CD14-positive monocyte (primary cell): ENCODE results near the gene ERBB4. TPM values are rescaled to one million over a fixed set of nuclear protein-coding genes. Genes with fewer than 3 reads are reported as not detected.

Source experiments
- DNase-seq, 3 donors: peaks; one replicate each; pipeline ENCODE4 v3.0.0-alpha.2; 2011 to 2022
- H2AFZ ChIP-seq: 2 replicates; pipeline ENCODE4 v1.6.0; 2012; ENCODE audit warnings: mild to moderate bottlenecking, low read depth, low read length, inconsistent platforms; ENCODE audit not compliant: insufficient read depth, poor library complexity, severe bottlenecking
- H3K27ac ChIP-seq, 2 donors: 1 replicate in 1 of 2; 2 replicates in 1 of 2; pipeline ENCODE4 v1.5.1; 2012 to 2013; ENCODE audit warnings: low read length in 2 of 2, control low read depth in 1 of 2, inconsistent platforms in 1 of 2, low read depth in 1 of 2, mild to moderate bottlenecking in 1 of 2
- H3K27me3 ChIP-seq, 2 donors: one replicate each; pipeline versions ENCODE4 v1.6.0 to v1.6.1; 2011 to 2013; ENCODE audit warnings: low read length in 2 of 2; ENCODE audit not compliant: control insufficient read depth in 2 of 2, insufficient read depth in 2 of 2
- H3K36me3 ChIP-seq, 2 donors: replicated peaks in 1 of 2; 1 replicate in 1 of 2; 2 replicates in 1 of 2; pipeline versions ENCODE4 v1.5.1 to v1.6.1; 2012 to 2013; ENCODE audit warnings: low read length in 2 of 2, control low read depth in 1 of 2, inconsistent platforms in 1 of 2, mild to moderate bottlenecking in 1 of 2; ENCODE audit not compliant: insufficient read depth in 2 of 2, control insufficient read depth in 1 of 2
- H3K4me1 ChIP-seq, 2 donors: 1 replicate in 1 of 2; 2 replicates in 1 of 2; pipeline versions ENCODE4 v1.5.1 to v1.6.1; 2012 to 2013; ENCODE audit warnings: low read length in 2 of 2, control low read depth in 1 of 2, inconsistent platforms in 1 of 2, mild to moderate bottlenecking in 1 of 2, moderate library complexity in 1 of 2; ENCODE audit not compliant: insufficient read depth in 2 of 2, control insufficient read depth in 1 of 2
- H3K4me2 ChIP-seq: replicated peaks from 2 replicates; pipeline ENCODE3; 2012; ENCODE audit warnings: low read length, moderate library complexity, mild to moderate bottlenecking; ENCODE audit not compliant: poor library complexity, severe bottlenecking; ENCODE audit errors: extremely low read depth
- H3K4me3 ChIP-seq, 3 experiments: fragments of 200-600 bp in 1 of 3; sonication (generic) in 1 of 3; replicated peaks in 1 of 3; 1 replicate in 2 of 3; 2 replicates in 1 of 3; pipeline ENCODE4 v1.5.1; 2011 to 2013; ENCODE audit warnings: low read length in 3 of 3, mild to moderate bottlenecking in 3 of 3, control low read depth in 2 of 3, low read depth in 2 of 3, inconsistent platforms in 1 of 3, moderate library complexity in 1 of 3
- H3K79me2 ChIP-seq: 2 replicates; pipeline ENCODE4 v1.6.0; 2012; ENCODE audit warnings: mild to moderate bottlenecking, control low read depth, inconsistent platforms, low read length, moderate library complexity; ENCODE audit not compliant: insufficient read depth
- H3K9ac ChIP-seq: 2 replicates; pipeline ENCODE4 v1.6.0; 2017; ENCODE audit warnings: low read length, mild to moderate bottlenecking; ENCODE audit not compliant: insufficient read depth, poor library complexity, severe bottlenecking
- H3K9me3 ChIP-seq, 2 donors: replicated peaks in 1 of 2; 1 replicate in 1 of 2; 2 replicates in 1 of 2; pipeline versions ENCODE4 v1.5.1 to v1.6.1; 2012 to 2013; ENCODE audit warnings: low read length in 2 of 2, control low read depth in 1 of 2; ENCODE audit not compliant: control insufficient read depth in 1 of 2, insufficient read depth in 1 of 2
- H4K20me1 ChIP-seq: 2 replicates; pipeline ENCODE4 v1.6.0; 2012; ENCODE audit warnings: mild to moderate bottlenecking, low read length, control low read depth, moderate library complexity; ENCODE audit not compliant: insufficient read depth
- H3K27ac Mint-ChIP-seq, 7 donors: one replicate each; pipeline ENCODE4 v1.8.0; 2020; ENCODE audit warnings: mild to moderate bottlenecking in 7 of 7, mixed read lengths in 7 of 7, moderate library complexity in 6 of 7, inconsistent platforms in 2 of 7
- H3K27me3 Mint-ChIP-seq, 3 donors: one replicate each; pipeline ENCODE4 v1.8.0; 2021 to 2022; ENCODE audit warnings: low read depth in 3 of 3, mild to moderate bottlenecking in 3 of 3, mixed read lengths in 3 of 3, moderate library complexity in 3 of 3, inconsistent platforms in 1 of 3
- H3K36me3 Mint-ChIP-seq, 2 donors: one replicate each; pipeline ENCODE4 v1.8.0; 2020; ENCODE audit warnings: mixed read lengths in 2 of 2, inconsistent platforms in 1 of 2, mild to moderate bottlenecking in 1 of 2
- H3K4me1 Mint-ChIP-seq: one replicate; pipeline ENCODE4 v1.8.0; 2020; ENCODE audit warnings: mild to moderate bottlenecking, mixed read lengths
- H3K4me3 Mint-ChIP-seq, 2 donors: one replicate each; pipeline ENCODE4 v1.8.0; 2020; ENCODE audit warnings: mild to moderate bottlenecking in 2 of 2, mixed read lengths in 2 of 2, moderate library complexity in 1 of 2
- H3K9me3 Mint-ChIP-seq, 7 donors: one replicate each; pipeline ENCODE4 v1.8.0; 2020 to 2022; ENCODE audit warnings: mixed read lengths in 7 of 7, mild to moderate bottlenecking in 6 of 7, moderate library complexity in 6 of 7, inconsistent platforms in 2 of 7
- CTCF ChIP-seq: fragments of 200-600 bp; IDR thresholded peaks from one replicate; pipeline ENCODE4 v1.8.0; 2022; ENCODE audit warnings: antibody characterized with exemption, mild to moderate bottlenecking
- WGBS: methylation state at CpG from one replicate; pipeline ENCODE4 v1.1.5; 2013; ENCODE audit warnings: missing lambda C conversion rate; ENCODE audit not compliant: insufficient coverage; 5-methylcytosine and 5-hydroxymethylcytosine counted together
- intact Hi-C, 2 donors: fragments of 100-400 bp; cut with micrococcal nuclease; formaldehyde crosslinking; loops; one replicate each; pipeline versions ENCODE4 v1.15.0 to v1.15.1; 2023
- polyA plus RNA-seq, 3 donors: library from polyadenylated mRNA; depleted of rRNA in 1 of 3; unstranded in 2 of 3; stranded (reverse) in 1 of 3; fragments of 300-500 nt in 2 of 3; fragments of >200 nt in 1 of 3; fragmentation: Illumina TruSeq in 2 of 3; gene quantifications; 1 replicate in 2 of 3; 2 replicates in 1 of 3; pipeline ENCODE4 v1.2.3, GENCODE V29; 2012 to 2021

Gene ERBB4
- polyA plus RNA-seq, 3 donors: not detected

GRCh38 chr2:212176151-212176550 lies 362.5 kb downstream of the ERBB4 start:
- peaks cover 0 to 4% (median 2%) of the 10 kb centered on the region in 7 donors for H3K9me3 Mint-ChIP-seq
- H3K27ac Mint-ChIP-seq: no peak overlapping the region
- H3K27ac ChIP-seq: no peak overlapping the region
- H4K20me1 ChIP-seq: no peaks in the 10 kb centered on the region
- H3K4me3 ChIP-seq: no peak overlapping the region
- no peaks in the 10 kb centered on the region for H3K79me2 ChIP-seq
- no peaks in the 10 kb centered on the region for H3K4me1 Mint-ChIP-seq
- H3K4me1 ChIP-seq: no peaks in the 10 kb centered on the region
- no peak for TF ChIP-seq CTCF
- no peak overlapping the region for H3K4me3 Mint-ChIP-seq
- DNase-seq: no peak
- no peak overlapping the region for H3K4me2 ChIP-seq
- H3K9me3 ChIP-seq: no peaks in the 10 kb centered on the region
- peaks cover 0 to 1% (median 1%) of the 10 kb centered on the region in 3 donors for H3K27me3 Mint-ChIP-seq
- no peaks in the 10 kb centered on the region for H3K36me3 Mint-ChIP-seq
- no peaks in the 10 kb centered on the region for H3K27me3 ChIP-seq
- H3K9ac ChIP-seq: no peak overlapping the region
- no peaks in the 10 kb centered on the region for H3K36me3 ChIP-seq
- intact Hi-C loops: no loop called here
- H2AFZ ChIP-seq: no peak overlapping the region
- no CpG with 5 or more reads among the region's 1 CpG for WGBS

GRCh38 chr2:212173756-212174510 lies 364.7 kb downstream of the ERBB4 start:
- no peak overlapping the region for H3K9ac ChIP-seq
- no peak for TF ChIP-seq CTCF
- H3K4me2 ChIP-seq: no peak overlapping the region
- Mint-ChIP-seq H3K36me3 (no peaks in the 10 kb centered on the region), H3K27me3 (peaks cover 0 to 1% (median 1%) of the 10 kb centered on the region in 3 donors), H3K9me3 (peaks cover 2 to 14% (median 6%) of the 10 kb centered on the region in 7 donors), H3K4me3 (no peak overlapping the region), H3K27ac (no peak overlapping the region), H3K4me1 (no peaks in the 10 kb centered on the region)
- intact Hi-C loops: no loop called here
- WGBS: no CpG with 5 or more reads among the region's 3 CpGs
- DNase-seq: no peak
- H3K27ac ChIP-seq: no peak overlapping the region
- H4K20me1 ChIP-seq: no peaks in the 10 kb centered on the region
- no peak overlapping the region for H2AFZ ChIP-seq
- no peaks in the 10 kb centered on the region for H3K36me3 ChIP-seq
- H3K4me1 ChIP-seq: no peaks in the 10 kb centered on the region
- no peaks in the 10 kb centered on the region for H3K27me3 ChIP-seq
- no peaks in the 10 kb centered on the region for H3K79me2 ChIP-seq
- peaks cover 0 to 3% of the 10 kb centered on the region in 2 donors for H3K9me3 ChIP-seq
- no peak overlapping the region for H3K4me3 ChIP-seq
